ENCODE results near the gene ETV3. TPM values are rescaled to one million over a fixed set of nuclear protein-coding genes. Genes with fewer than 3 reads are reported as not detected.
A peak's percentile ranks its signal among the peaks of the same experiment; 100 is the strongest.

The ETV3 gene
- total and polyA plus RNA-seq, 2 donors from 2014 or later, result 3.5 to 24.8 TPM

GRCh38 chr1:157162345-157162744, 24.1 kb upstream of the ETV3 start:
- Histone ChIP-seq H3K4me1 (ENCODE audit: control insufficient read depth in 2 of 3, insufficient read depth in 2 of 3, low read depth in 1 of 3, low read length in 3 of 3) (no peaks in the 10 kb centered on the region), H3K4me3 (ENCODE audit: low read length in 3 of 3) (no peak overlapping the region), H3K27ac (ENCODE audit: low read depth in 2 of 2, low read length in 2 of 2) (no peak overlapping the region), H3K36me3 (ENCODE audit: control insufficient read depth in 2 of 3, insufficient read depth in 3 of 3, low read length in 3 of 3) (no peaks in the 10 kb centered on the region), H3K27me3 (ENCODE audit: control insufficient read depth, insufficient read depth, low read length) (no peaks in the 10 kb centered on the region), H3K9ac (ENCODE audit: low read length in 3 of 3) (no peak overlapping the region), H3K9me3 (ENCODE audit: control insufficient read depth in 2 of 3, insufficient read depth in 1 of 3, low read length in 3 of 3) (no peaks in the 10 kb centered on the region)
- DNase-seq, result peak in 3 of 5 donors; percentile 50 to 87 (median 82)
- intact Hi-C loops (cut with DNase I), result no loop called here
- no peak for FAIRE-seq
- no peak for TF ChIP-seq CTCF (IDR thresholded peaks at IDR 0.05; ENCODE audit: borderline replicate concordance, extremely low read depth, insufficient read depth)

GRCh38 chr1:157161901-157162300, 23.7 kb upstream of the ETV3 start:
- H3K27ac ChIP-seq (ENCODE audit: low read depth in 2 of 2, low read length in 2 of 2), result no peak overlapping the region
- H3K4me1 ChIP-seq (ENCODE audit: control insufficient read depth in 2 of 3, insufficient read depth in 2 of 3, low read depth in 1 of 3, low read length in 3 of 3), result no peaks in the 10 kb centered on the region
- H3K36me3 ChIP-seq (ENCODE audit: control insufficient read depth in 2 of 3, insufficient read depth in 3 of 3, low read length in 3 of 3), result no peaks in the 10 kb centered on the region
- TF ChIP-seq CTCF (IDR thresholded peaks at IDR 0.05; ENCODE audit: borderline replicate concordance, extremely low read depth, insufficient read depth), result no peak
- no peak for DNase-seq
- FAIRE-seq, result no peak
- H3K9ac ChIP-seq (ENCODE audit: low read length in 3 of 3), result no peak overlapping the region
- intact Hi-C loops (cut with DNase I), result no loop called here
- no peak overlapping the region for H3K4me3 ChIP-seq (ENCODE audit: low read length in 3 of 3)
- no peaks in the 10 kb centered on the region for H3K9me3 ChIP-seq (ENCODE audit: control insufficient read depth in 2 of 3, insufficient read depth in 1 of 3, low read length in 3 of 3)
- H3K27me3 ChIP-seq (ENCODE audit: control insufficient read depth, insufficient read depth, low read length), result no peaks in the 10 kb centered on the region

- Histone ChIP-seq H3K27ac (ENCODE audit: low read depth in 2 of 2, low read length in 2 of 2) (no peak overlapping the region), H3K4me1 (ENCODE audit: control insufficient read depth in 2 of 3, insufficient read depth in 2 of 3, low read depth in 1 of 3, low read length in 3 of 3) (peaks cover 0 to 18% (median 12%) of the 10 kb centered on the region in 3 donors), H3K27me3 (ENCODE audit: control insufficient read depth, insufficient read depth, low read length) (no peaks in the 10 kb centered on the region), H3K9me3 (ENCODE audit: control insufficient read depth in 2 of 3, insufficient read depth in 1 of 3, low read length in 3 of 3) (no peaks in the 10 kb centered on the region), H3K36me3 (ENCODE audit: control insufficient read depth in 2 of 3, insufficient read depth in 3 of 3, low read length in 3 of 3) (no peaks in the 10 kb centered on the region), H3K9ac (ENCODE audit: low read length in 3 of 3) (no peak overlapping the region), H3K4me3 (ENCODE audit: low read length in 3 of 3) (no peak overlapping the region)
- TF ChIP-seq CTCF (IDR thresholded peaks at IDR 0.05; ENCODE audit: borderline replicate concordance, extremely low read depth, insufficient read depth), result no peak
- DNase-seq (no peak), FAIRE-seq (no peak)
- intact Hi-C loops (cut with DNase I), result loop anchor here (5.0 kb wide), 1 partner anchor 67 kb away; no protein-coding TSS in a partner anchor
Observed at GRCh38 chr1:157158967-157159366, 20.8 kb upstream of the ETV3 start.
